SK-N-MC (cell line): ENCODE measurements around the gene OR2Y1.
"Not testable (repeated sequence)": the region's sequence is repeated elsewhere in the genome, so short reads cannot be mapped to it uniquely, and the experiment has no call there.

ENCODE experiments used
- EZH2 ChIP-seq: fragments of 200-600 bp; sonication (generic); IDR thresholded peaks from one replicate; pipeline ENCODE4 v1.6.1; 2017; ENCODE audit warnings: antibody characterized with exemption
- POLR2AphosphoS5 ChIP-seq: IDR thresholded peaks from 2 replicates; pipeline ENCODE4 v1.6.1; 2012; ENCODE audit warnings: mild to moderate bottlenecking, low read depth, low read length, borderline replicate concordance

DNA sequence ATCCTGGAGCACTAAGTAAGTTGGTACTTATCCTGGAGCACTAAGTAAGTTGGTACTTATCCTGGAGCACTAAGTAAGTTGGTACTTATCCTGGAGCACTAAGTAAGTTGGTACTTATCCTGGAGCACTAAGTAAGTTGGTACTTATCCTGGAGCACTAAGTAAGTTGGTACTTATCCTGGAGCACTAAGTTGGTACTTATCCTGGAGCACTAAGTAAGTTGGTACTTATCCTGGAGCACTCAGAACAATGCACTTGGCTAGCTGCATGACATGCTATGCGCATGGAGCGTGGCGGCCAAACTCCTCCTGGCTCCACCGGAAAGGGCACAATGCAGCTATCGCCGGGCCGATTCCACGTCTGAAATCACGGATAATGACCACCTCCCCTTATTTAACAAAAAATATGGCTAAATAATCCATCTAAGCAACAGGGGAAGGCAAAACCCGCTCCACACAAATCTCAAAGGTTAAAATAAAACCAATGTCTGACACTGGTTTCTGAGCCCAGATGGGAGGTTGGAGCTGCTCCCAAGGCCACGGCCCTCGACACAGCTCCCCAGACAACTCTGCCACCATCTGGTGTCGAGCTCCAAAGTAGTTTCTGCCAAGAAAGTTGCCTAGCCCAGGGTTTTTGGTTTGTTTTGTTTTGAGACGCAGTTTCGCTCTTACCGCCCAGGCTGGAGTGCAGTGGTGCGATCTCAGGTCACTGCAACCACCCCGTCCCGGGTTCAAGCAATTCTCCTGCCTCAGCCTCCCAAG, 49.0 kb upstream of the OR2Y1 start:
- not testable (repeated sequence) for TF ChIP-seq POLR2AphosphoS5, EZH2
